Measurements from ENCODE around the gene FARP1.
"Not testable (repeated sequence)": the region's sequence is repeated elsewhere in the genome, so short reads cannot be mapped to it uniquely, and the experiment has no call there.

FARP1 gene

DNA sequence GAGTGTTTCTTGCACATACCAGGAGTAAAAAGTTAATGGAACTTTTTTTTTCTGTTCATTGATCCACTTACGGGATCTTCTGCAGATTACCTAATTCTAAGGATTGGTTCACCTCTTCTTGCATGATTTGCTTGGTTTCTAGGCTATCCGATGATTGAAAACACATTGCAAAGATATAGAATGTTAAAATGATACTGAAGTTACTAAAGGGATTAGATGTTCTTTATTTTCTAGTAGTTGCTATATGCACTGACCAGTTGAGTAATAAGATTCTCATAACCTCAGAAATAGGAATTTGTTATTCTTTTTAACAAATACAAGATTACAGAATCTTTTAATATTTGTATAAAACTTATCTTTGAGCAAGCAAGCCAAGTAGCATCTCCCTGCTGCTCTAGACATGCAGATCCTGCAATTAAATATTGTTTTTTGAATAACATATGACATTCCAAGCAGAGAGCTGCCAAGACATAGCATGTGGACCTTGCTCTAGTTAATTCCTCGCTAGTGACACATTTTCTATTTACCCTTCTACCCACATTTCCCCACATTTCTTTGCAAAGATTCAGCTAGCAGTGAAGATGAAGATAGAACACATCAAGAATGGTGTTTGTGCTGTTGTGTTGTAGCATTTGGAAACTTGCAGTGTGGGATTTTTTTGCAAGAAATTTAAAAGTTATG lies 85.9 kb downstream of the FARP1 start:
- TF ChIP-seq, protein P1, sequence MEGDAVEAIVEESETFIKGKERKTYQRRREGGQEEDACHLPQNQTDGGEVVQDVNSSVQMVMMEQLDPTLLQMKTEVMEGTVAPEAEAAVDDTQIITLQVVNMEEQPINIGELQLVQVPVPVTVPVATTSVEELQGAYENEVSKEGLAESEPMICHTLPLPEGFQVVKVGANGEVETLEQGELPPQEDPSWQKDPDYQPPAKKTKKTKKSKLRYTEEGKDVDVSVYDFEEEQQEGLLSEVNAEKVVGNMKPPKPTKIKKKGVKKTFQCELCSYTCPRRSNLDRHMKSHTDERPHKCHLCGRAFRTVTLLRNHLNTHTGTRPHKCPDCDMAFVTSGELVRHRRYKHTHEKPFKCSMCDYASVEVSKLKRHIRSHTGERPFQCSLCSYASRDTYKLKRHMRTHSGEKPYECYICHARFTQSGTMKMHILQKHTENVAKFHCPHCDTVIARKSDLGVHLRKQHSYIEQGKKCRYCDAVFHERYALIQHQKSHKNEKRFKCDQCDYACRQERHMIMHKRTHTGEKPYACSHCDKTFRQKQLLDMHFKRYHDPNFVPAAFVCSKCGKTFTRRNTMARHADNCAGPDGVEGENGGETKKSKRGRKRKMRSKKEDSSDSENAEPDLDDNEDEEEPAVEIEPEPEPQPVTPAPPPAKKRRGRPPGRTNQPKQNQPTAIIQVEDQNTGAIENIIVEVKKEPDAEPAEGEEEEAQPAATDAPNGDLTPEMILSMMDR (IDR thresholded peaks at IDR 0.05; ENCODE audit: low read depth, low read length), result no peak
- no peak overlapping the region for H3K4me3 ChIP-seq (ENCODE audit: low read depth, low read length)

DNA sequence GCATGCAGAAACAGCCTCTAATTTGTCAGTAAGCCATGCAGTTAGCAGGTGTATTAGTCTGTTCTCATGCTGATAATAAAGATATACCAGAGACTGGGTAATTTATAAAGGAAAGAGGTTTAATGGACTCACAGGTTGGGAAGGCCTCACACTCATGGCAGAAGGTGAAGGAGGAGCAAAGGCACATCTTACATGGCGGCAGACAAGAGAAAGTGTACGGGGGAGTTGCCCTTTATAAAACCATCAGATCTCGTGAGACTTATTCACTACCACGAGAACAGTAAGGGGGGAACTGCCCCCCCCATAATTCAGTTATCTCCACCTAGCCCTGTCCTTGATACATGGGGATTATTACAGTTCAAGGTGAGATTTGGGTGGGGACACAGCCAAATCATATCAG lies 87.9 kb downstream of the FARP1 start:
- not testable (repeated sequence) for H3K4me3 ChIP-seq (ENCODE audit: low read depth, low read length)

DNA sequence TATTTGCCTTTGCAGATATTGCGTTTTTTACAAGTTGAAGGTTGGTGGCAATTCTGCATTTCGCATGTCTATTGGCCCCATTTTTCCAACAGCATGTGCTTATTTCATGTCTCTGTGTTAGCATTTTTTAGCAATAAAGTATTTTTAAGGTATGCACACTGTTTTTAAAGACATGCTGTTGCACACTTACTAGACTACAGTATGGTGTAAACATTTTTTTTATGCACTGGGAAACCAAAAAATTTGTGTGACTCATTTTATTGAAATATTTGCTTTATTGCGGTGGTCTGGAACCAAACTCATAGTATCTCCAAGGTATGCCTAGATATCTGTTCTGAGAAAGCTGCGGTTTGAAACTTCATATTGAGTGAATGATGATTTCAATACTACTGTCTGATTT lies 89.6 kb downstream of the FARP1 start:
- no peak overlapping the region for H3K4me3 ChIP-seq (ENCODE audit: low read depth, low read length)
- TF ChIP-seq, protein P1 (IDR thresholded peaks at IDR 0.05; ENCODE audit: low read depth, low read length), result no peak

DNA sequence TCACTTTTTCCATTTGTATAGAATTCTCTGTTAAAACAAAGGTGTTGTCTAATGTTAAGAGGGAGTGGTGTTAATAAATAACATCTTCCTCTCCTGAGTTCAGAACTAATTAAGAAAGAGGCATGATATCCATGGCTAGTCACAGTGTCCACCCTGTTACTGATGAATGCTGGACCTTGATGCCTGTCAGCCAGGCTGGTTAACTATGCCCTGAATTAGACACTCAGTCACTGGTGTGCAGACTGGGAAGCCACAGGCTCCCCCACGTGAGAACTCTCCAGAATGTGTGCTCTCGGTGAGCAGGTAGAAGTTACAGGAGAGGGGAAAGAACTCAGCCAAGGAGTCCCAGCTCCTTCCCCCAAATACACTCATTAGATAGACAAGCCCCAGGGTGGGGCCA lies 90.2 kb downstream of the FARP1 start:
- TF ChIP-seq, protein P1 (IDR thresholded peaks at IDR 0.05; ENCODE audit: low read depth, low read length), result no peak
- H3K4me3 ChIP-seq (ENCODE audit: low read depth, low read length), result no peak overlapping the region

DNA sequence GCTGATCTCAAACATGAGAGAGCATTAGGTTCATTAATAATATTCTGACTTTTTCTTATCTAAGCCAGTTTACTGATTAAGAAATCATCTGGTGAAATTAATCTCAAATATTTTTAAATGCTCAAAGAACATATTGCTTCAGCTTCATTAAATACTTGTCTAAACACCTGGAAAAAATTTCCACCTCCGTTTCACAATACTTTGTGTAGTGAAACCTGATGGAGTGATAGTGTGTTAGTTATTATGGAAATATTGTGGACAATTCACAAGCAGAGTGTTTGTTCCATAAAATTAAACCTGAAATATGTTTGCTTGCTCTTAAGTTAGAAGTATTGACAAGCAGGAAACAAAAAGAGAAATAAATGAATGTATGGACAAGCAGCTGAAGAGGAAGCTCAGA lies 91.5 kb downstream of the FARP1 start:
- TF ChIP-seq, protein P1 (IDR thresholded peaks at IDR 0.05; ENCODE audit: low read depth, low read length), result no peak
- no peak overlapping the region for H3K4me3 ChIP-seq (ENCODE audit: low read depth, low read length)

DNA sequence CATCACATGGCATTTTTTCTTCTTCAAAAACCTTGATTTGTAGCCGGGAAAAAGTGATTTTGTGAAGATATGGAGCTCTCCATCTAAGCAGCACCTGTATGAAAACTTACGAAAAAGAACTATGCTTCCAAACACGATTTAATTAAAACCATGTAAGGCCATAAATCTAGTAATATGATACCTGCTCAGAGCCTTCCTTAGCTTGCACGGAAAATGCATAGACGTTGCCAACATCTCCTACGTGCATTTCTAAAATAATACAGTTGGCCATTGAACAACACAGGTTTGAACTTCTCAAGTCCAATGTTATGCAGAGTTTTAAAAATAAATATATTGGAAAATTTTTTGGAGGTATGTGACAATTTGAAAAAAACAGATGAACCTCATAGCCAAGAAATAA lies 93.3 kb downstream of the FARP1 start:
- TF ChIP-seq, protein P1 (IDR thresholded peaks at IDR 0.05; ENCODE audit: low read depth, low read length), result no peak
- H3K4me3 ChIP-seq (ENCODE audit: low read depth, low read length), result no peak overlapping the region

DNA sequence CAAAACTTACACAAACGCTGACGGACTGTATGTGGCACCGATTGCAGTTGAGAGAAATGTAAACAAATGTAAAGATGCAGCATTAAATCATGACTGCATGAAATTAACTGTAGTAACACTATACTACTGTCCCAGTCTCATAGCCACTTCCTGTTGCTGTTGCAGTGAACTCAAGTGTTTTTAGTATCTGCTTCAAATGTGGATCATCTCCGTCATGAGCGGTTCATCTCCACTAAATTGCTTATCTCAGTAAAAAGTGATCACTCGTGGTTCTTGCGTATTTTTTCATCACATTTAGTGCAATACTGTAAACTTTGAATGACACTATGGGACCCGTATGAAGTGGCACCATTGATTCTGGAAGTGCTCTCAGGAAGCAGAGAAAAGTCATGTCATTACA lies 94.4 kb downstream of the FARP1 start:
- H3K4me3 ChIP-seq (ENCODE audit: low read depth, low read length), result no peak overlapping the region
- TF ChIP-seq, protein P1 (IDR thresholded peaks at IDR 0.05; ENCODE audit: low read depth, low read length), result no peak
